Ureter (tissue), 1 donor: ENCODE measurements around the gene GCG. TPM values are rescaled to one million over a fixed set of nuclear protein-coding genes. Genes with fewer than 3 reads are reported as not detected.

Source experiments
- DNase-seq: peaks from one replicate; pipeline ENCODE4 v3.0.0-alpha.2; 2020; ENCODE audit warnings: low spot score
- total RNA-seq: library from RNA; stranded (reverse); gene quantifications from one replicate; pipeline ENCODE4 v1.2.4, GENCODE V29; 2023
- donor health status: DM: yes; HTN: yes; CAD: no.

Gene GCG
- total RNA-seq: not detected

DNA sequence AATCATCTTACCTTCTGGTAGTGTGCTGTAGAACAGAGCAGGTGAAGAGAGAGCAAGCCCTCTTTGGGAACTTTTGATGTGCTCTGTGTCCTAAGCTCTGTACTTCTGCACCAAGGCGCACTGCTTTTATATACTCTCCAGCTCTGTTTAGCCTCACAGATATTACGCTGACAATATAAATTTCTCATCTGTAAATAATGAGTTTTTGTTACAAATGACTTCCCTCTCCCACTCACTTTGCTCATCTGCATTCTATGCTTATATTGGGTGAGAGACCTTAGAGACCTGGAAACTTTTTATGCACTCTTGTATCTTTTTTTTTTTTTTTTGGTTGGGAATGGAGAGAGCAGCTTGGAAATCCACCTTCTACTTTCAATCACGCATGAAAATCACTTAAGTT lies at the start of gene GCG:
Gene GCG (minus strand): TSS at position 101 of the 400 bp plus-strand sequence. CDS start 3,069 bp downstream, outside the sequence.
- DNase-seq: no peak

DNA sequence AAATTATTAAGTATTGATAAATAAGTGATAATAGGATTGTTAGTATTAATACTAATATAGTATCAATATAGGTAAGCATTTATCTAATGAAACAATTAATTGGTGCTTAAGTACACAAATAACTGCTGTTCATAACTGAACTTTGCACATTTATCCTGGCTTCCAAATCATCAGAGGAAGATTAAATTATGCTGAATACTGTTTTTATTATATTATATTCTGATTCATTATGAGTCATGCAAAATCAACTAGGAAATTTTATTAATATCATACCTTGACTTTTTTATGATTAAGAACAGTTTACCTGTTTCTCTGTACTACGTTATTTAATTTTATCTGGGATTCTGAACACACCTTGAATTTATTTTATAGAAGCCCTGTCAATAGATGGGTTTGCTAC lies 48.6 kb upstream of the GCG start:
- DNase-seq: no peak

DNA sequence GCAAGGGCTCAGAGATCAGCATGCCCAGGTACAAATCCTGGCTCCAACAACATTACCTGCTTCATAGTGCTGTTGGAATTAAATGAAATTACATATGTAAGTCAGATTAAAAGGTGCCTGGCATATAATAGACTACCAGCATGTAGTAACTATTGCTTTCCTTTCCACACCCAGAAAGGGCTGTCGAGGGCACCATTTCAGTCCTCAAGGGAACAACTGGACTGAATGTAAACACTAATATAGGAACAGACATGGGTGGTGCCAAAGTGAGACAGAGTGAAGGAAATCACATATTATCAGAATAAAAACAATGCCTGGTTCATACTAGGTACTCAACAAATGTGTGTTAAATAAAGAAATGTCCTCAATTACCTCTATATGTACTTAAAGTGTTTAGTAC lies 47.9 kb upstream of the GCG start:
- DNase-seq: no peak

DNA sequence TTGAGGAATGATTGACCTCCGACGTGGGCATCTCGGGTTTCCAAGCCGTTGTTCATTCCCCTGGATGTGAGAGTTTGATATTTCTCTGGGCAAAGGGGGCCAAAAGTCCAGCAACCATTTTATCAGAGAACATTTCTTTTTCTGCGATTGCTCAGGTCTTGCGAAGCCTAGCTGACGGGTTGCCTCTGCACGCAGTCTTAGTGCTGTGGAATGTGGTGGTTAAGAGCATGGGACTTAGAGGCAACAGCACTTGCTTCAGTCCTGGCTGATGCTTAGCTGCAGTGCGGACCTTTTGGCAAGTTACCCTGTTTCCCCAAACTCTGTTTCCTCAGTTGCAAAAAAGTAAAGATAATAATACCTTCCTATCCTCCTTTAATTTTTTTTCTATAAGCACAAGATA lies 46.2 kb upstream of the GCG start:
- no peak for DNase-seq

DNA sequence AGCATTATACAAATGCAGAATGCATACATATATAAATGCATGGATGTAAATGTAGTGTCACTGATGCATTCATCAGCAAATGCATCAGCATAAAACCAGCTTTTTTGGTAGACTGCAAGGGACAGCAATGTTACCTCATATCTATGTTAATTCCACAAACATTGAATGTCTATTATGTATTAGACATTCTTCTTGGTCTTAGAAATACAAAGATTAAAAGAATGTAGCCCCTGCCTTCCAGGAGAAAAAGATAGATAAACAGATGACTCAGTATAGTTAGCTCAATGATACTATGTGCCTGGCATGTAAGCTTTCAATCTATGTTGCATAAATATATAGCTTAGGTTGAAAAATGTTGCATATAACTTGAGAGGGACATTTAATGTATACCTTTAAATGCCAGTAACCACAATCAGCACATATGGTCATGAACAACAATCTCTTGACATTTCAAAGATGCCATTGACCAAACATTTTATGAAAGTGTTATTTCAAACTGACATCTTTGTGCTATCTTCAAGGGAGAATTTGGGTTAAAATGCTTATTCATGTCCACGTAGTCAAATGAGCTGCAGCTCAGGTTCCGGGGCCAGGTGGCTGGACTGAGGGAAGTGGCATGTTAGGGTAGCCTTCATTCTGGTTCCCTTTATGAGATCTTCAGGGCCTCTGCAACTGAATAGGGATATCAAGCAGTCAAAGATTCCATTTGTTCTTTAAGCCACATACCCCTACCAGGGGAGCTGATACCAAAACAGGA lies 45.2 kb upstream of the GCG start:
- no peak for DNase-seq

DNA sequence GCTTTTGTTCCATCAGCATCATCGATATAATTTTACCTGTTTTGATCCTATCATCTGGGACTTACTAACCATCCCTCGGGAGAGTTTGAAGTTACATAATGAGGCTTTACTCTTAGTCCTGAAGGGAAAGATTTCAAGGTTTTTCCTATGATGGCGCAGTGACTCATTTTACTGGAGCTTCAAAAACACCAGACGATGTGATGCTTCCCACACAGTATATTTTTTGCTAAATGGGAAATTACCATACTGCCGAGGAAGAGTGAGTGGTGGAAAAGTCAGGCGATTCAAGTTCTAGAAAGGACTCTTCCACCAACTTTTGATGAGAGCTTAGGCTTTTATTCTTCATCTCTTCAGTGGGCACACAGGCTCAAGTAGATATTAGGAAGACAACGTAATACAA lies 44.6 kb upstream of the GCG start:
- no peak for DNase-seq

DNA sequence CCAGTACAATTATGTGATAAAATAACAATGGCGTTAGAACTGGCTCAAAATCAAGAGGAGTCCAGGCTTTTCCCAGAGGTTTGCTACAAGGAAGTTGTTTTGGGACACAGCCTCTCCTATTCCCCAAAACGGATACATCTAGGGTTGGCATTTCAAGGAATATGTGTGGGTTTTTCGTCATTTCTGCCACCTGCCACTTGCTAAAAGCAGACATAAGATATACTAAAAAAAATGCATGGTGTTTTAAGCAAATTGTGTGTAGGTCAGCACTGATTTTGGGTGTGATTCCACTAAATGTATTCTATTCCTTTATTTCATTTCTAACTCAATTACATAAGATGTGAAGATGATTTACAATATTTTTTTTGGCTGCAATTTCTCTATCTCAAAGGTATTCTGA lies 36.4 kb upstream of the GCG start:
- no peak for DNase-seq

DNA sequence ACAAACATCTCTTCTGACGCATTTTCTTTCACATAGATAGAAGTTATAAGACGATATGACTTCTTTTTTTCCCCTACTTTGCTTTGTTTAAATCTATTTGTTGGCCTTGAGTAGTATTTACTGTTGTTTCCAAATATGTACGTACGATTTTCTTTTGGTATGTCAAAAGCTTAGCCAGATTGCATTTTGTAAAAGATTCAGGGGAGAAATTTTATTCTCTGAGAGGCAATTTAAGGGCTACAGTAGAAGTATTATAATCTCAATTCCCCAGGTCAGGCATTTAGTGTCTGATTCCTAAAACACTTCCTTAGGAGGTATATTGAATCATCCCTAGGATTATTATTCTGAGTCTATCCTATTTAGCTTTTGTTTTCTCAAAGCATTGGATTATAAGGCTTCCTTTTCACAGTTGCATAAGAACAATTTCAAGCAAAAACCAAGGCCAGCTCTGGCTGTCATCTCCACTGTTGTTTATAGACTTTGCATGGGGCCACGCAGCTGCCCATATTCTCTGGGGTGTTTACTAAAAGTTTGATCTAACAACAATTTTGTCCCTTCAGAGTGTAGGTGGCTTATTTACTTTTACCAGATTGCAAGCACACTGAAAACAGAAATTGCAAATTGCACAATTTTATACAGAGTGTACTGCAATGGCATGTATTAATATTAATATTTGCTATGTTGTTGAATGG lies 33.6 kb upstream of the GCG start:
- DNase-seq: no peak

DNA sequence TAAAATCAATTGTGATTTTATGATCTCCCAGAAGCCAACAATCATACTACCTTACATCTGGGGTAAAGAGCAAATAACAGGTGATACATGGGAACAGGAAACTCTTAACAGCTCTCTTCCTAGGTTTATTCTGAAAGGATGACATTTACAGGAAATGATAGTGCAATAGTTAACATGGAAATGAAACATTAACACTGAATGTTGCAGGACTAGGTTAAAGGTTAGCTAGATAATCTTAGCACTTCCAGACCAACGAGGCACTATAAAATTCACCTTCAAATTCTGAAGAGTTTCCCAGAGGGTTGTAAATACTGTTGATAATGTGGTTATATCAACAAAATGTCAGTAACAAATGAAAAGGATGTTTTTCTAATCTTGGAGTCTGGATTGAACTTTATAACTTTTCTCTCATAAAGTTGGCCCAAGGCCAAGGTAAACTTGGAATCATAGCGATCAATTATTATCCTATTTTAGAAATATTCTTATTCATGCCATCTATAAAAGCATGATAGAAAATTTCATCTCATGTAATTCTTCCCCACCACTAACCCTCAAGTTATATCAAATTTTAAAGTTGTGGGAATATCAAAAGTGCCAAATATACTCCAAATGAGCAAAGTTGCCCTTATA lies 32.9 kb upstream of the GCG start:
- DNase-seq: no peak

DNA sequence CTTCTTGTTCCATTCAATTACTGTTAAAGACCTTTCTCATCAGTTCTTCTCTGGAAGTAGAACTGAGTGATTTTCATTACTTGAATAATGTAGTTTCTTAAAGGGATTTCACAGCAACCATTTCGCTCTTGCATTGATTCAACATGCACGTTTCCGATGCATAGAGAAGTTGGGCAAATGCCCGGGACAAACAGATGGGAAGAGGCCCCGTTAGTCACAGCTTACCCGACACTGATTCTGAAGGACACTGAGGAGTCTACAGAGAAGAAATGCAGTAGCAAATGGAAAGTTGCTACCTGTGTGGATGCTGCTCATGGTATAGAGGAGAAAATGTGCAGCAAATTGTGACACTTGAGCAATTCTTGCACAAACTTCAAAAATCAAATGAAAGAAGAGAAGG lies 32.3 kb upstream of the GCG start:
- DNase-seq: no peak

DNA sequence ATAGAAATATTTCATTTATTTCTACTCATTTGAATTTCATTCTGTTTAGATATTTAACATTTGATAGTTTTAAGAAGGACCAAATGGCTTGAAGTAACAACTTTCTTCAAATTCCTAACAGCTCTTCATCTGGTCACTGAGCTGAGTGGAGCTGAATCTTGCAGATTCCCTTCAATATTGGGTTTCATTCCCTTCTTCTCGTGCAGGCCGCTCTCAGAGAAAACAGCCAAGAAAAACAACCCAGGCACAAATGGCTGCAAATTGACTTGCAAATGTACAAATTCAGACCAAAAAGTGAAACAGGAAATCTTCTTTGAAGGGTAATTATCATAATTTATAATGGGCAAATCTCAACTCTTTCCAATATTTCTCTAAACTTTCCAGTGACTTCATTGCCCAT lies 30.3 kb upstream of the GCG start:
- no peak for DNase-seq

DNA sequence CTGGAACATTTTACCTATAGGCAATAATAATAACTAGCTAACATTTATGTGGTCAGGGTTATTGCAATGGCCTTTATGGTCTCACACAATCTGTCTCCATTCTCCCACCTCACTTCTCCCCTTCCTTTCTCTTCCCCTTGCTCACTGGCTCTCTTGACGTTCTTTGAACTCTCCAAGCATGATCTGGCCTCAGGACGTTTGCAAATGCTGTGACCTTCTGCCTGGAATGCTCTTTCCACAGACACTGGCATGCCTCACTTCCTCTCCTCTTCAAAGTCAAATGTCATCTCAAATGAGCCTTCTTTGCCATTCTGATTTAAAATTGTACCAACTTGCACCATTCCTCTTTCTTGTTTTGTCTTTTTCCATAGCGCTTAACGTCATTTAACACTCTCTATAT lies 25.3 kb upstream of the GCG start:
- no peak for DNase-seq

DNA sequence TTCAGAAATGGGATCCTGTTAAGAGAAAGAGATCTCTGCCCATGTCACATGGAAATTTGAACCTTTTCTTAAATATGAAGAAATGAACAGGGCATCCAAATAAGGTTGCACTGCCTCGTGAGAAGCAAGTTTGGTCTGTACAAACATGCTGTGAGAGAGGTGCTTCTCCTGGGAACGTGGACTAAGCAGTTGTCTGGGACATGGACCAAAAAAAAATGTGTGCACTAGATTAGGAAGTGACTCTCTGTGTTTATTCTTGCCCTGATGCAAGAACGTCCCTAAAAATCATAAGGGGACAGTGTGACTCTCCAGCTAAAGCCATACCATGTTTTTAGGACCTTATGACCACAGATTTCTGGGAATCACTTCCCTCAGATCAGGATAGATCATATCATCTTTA lies 23.7 kb upstream of the GCG start:
- DNase-seq: no peak

DNA sequence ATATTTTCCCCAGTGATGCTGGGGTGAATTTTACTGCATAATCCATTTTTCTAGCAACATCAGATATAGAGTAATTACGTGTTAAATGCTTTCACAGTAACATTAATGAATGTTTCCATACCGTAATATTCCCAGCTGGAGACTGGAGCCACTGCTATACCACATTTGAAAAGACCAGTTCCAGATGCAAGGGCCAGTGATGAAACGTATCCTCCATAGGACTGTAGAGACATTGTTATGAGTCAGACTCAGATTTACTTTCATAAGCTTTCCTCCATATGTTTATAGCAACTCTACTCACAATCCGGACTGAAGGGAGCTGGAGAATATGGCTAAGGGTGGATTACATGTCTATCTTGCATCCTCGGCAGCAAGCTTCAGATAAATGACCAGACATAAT lies 22.7 kb upstream of the GCG start:
- no peak for DNase-seq

DNA sequence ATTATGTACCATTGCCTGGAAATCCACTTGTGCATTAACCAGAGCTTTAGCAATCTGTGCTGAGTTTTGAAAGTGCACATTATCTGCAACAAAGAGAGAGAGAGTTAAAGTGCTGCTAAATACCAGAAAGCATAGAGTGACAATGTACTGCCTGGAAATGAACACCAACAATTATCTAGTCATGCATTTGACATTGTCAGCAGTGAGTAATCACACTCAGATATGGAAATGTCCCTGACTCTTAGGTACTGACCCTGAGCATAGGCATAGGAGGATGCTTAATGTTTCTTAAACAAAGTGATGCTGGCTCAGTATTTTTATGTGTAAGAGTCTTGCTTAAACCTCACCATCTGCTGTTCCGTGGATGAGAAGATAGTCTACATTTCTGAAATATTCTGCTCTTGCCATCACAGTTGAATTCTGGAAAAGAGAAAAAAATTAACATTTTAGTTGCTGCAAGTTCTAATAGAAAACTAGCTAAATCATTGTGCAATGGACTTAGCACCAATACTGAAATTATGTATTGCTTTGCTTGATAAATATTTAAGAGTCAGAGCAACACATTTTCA lies 20.8 kb upstream of the GCG start:
- no peak for DNase-seq

DNA sequence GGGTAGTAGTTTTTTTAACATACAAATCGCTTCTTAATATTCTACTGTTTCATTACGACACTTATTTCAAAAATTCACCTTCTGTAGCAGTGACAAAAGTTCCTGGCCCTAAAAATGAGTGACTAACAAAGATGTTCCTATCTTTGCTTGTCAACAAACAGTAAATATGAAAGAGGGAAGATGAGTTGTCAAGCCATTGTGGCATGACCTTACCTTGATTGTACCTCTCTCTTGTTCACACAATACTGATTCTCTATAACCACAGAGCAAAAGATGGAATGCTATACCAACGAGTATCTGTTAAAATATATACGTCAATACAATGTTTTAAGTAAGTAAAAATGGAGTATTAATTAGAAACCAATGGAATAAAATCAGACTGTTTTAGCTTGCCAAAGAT lies 14.7 kb upstream of the GCG start:
- DNase-seq: no peak

DNA sequence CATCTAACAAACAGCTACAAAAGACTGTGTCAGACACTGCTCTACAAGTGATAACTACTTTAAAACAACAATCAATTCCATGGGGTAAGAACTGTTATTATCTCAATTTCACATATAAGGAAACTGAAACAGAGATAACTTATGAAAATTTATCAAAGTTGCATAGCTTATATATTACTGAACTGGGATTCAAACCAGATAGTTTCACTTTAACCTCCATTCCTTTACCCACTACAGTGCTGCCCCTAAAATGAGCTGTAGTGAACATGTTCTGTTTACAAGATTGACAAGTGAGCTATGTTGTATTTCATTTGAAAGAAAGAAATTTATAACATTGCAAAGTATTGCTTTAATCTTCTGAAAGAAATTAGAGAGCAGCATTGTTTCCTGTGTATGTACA lies 14.1 kb upstream of the GCG start:
- DNase-seq: no peak

DNA sequence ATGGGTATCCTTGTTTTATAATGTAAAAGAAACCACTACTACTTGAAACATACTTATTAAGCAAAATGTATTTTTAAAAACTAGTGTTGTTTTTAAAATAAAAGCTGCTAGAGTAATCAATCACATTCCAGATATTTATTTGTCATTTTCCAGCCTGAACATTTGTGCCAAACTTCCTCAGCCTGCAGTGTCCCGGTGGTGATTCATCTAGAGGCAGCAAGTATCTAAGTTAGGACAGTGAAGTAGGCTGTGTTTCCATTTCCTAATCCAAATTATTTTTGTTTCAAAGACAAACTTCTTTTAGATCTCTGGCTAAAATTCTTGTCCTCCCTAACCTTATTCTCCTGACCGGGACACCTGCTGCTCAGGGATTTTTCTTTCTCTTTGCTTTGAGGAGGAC lies 12.8 kb upstream of the GCG start:
- no peak for DNase-seq

DNA sequence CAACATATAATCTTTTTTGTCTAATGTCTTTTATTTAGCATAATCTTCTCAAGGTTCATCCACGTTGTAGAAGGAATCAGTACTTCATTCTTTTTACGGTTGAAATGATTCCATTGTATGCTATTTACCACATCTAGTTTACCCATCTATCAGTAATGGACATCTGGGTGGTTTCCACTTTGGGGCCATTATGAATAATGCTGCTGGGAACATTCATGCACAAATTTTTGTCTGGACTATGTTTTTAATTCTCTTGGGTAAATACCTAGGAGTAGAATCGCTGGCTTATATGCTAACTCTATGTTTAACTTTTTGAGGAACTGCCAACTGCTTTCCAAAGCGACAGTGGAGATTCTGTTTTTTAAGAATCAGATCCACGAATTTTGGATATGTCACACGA lies 7.4 kb upstream of the GCG start:
- no peak for DNase-seq

DNA sequence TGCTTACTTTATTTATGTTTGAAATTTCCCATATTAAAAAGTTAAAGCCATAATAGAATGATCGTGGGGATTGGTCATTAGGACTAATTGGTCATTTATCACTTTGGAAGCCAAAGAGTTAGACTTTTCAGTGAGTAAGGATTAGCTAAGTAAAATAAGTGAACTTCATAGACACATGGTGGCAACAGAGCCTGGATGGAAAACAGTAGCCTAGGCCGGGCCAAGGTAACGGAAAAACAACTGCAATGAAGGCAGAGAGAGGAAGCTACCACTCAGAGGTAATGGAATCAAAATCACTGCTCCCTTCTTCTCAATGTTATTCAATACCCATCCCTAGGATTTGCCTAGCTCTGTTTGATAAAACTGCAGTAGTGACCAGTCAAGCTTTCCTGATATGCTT lies 4.1 kb upstream of the GCG start:
- no peak for DNase-seq

DNA sequence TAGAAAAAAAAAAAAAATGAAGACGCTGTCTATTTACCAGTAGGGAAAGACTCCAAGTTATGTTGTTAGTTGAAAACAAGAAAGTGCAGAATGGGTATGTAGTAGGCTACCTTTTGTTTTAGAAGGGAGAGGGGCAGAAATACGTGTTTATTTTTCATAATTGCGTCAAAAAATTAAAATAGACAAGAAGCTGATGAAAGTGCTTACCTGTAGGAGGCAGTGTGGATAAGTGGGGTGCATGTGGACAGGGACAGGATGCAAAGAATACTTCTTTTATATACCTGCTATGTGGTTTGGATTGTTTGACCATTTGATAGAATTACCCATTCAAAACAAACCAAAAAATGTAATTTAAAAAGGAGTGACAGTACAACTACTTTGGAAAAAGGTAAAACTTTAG lies 3.0 kb upstream of the GCG start:
- DNase-seq: no peak

DNA sequence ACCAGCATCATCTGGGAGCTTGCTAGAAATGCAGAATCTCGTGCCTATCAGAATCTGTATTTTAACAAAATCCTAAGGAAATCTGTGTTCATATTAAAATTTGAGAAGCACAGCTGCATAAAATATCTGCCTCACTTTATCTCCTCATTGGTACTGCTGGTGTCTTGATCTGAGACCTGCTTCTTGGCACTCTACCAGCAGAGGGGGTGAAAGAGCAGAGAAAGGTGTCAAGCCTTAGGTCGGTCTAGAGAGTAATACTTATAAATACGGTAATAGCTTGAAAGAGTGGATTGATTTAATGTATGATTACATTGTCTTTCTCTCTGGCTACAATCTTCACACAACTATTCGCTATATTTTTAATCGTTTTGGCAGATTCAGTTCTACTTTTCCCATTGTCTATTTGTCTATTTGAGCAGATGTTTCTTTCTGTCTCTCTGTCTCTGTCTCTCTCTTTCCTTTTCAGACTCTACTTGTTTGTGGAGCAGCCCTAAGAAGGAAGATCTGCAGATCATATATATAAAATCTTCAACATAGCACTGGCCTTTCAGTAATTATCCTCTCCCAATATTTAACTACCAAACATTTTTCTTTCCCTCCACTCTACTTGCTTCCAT lies 1.7 kb upstream of the GCG start:
- peak; percentile 46 for DNase-seq

DNA sequence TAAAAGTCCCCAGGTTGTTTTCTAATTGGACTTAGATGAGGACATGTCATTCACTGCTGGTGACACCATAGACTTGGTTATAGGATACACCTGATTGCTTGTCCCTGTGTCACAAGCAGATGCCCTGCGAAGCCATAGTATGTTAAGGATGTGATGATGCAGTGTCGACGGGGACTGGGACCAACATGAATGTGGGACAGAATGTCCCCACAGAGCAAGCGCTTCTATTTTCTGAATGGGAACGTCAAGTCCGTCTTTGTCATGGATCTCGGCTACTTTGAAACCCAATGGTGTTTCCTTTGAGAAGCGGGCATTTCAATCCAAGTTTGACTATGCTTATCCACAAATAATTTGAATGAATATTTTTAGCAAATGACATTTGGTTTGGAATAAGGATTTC lies 2.1 kb downstream of the GCG start:
- no peak for DNase-seq
